Keratinocyte (primary cell): ENCODE results near the gene HSPA8. TPM values are rescaled to one million over a fixed set of nuclear protein-coding genes. Genes with fewer than 3 reads are reported as not detected.
A peak's percentile ranks its signal among the peaks of the same experiment; 100 is the strongest.

Experiments used
- DNase-seq: peaks from one replicate; pipeline ENCODE4 v3.0.0-alpha.2; 2011; ENCODE audit warnings: low read depth, missing footprints, low spot score
- FAIRE-seq: peaks from 2 replicates; lab custom pipeline; 2011; peaks lifted over from hg19 to GRCh38; lab: Jason Lieb, UNC
- H2AFZ ChIP-seq: 2 replicates; pipeline ENCODE4 v1.6.0; 2012; ENCODE audit warnings: low read length, control low read depth, inconsistent platforms; ENCODE audit not compliant: control insufficient read depth
- H3K27ac ChIP-seq: 2 replicates; pipeline ENCODE4 v1.5.1; 2011; ENCODE audit warnings: low read length; ENCODE audit not compliant: control insufficient read depth, insufficient read depth
- H3K27me3 ChIP-seq: 3 replicates; pipeline ENCODE4 v1.6.0; 2011; ENCODE audit warnings: low read length; ENCODE audit not compliant: control insufficient read depth, insufficient read depth; ENCODE audit errors: extremely low read depth
- H3K36me3 ChIP-seq, 2 experiments: 2 replicates in 1 of 2; 3 replicates in 1 of 2; pipeline ENCODE4 v1.5.1; 2011; ENCODE audit warnings: low read length in 2 of 2, mild to moderate bottlenecking in 1 of 2; ENCODE audit not compliant: control insufficient read depth in 2 of 2, insufficient read depth in 2 of 2; ENCODE audit errors: extremely low read depth in 1 of 2
- H3K4me1 ChIP-seq: 3 replicates; pipeline ENCODE4 v1.5.1; 2011; ENCODE audit warnings: low read length; ENCODE audit not compliant: control insufficient read depth, insufficient read depth; ENCODE audit errors: extremely low read depth
- H3K4me2 ChIP-seq: 3 replicates; pipeline ENCODE4 v1.6.0; 2011; ENCODE audit warnings: low read depth, low read length; ENCODE audit not compliant: control insufficient read depth, insufficient read depth; ENCODE audit errors: extremely low read depth
- H3K4me3 ChIP-seq, 3 experiments: fragments of 200-600 bp in 1 of 3; sonication (generic) in 1 of 3; 2 replicates in 2 of 3; 3 replicates in 1 of 3; pipeline ENCODE4 v1.5.1; 2011 to 2016; ENCODE audit warnings: low read length in 3 of 3, mild to moderate bottlenecking in 3 of 3, control low read depth in 2 of 3, inconsistent platforms in 1 of 3, low read depth in 1 of 3, mixed read lengths in 1 of 3, mixed run types in 1 of 3, moderate library complexity in 1 of 3; ENCODE audit not compliant: control insufficient read depth in 2 of 3, insufficient read depth in 2 of 3; ENCODE audit errors: extremely low read depth in 1 of 3
- H3K79me2 ChIP-seq: 2 replicates; pipeline ENCODE4 v1.6.0; 2012; ENCODE audit warnings: low read length; ENCODE audit not compliant: control insufficient read depth, insufficient read depth
- H3K9ac ChIP-seq: 3 replicates; pipeline ENCODE4 v1.6.0; 2011; ENCODE audit warnings: low read length; ENCODE audit not compliant: control insufficient read depth, insufficient read depth; ENCODE audit errors: extremely low read depth
- H3K9me1 ChIP-seq: 3 replicates; pipeline ENCODE4 v1.6.0; 2011; ENCODE audit warnings: low read length; ENCODE audit not compliant: control insufficient read depth, insufficient read depth; ENCODE audit errors: extremely low read depth
- H3K9me3 ChIP-seq: 2 replicates; pipeline ENCODE4 v1.5.1; 2012; ENCODE audit warnings: low read depth, low read length; ENCODE audit not compliant: control insufficient read depth
- H4K20me1 ChIP-seq: 3 replicates; pipeline ENCODE4 v1.6.0; 2011; ENCODE audit warnings: low read length; ENCODE audit not compliant: control insufficient read depth, insufficient read depth; ENCODE audit errors: extremely low read depth
- EZH2 ChIP-seq: IDR thresholded peaks from one replicate; pipeline ENCODE4 v1.6.1; 2012; ENCODE audit warnings: inconsistent platforms, mild to moderate bottlenecking, low read length, moderate library complexity
- dilution Hi-C: fragments of 300-500 bp; cut with MboI; formaldehyde crosslinking; loops from one replicate; pipeline ENCODE4 v1.7.0; 2020; ENCODE audit warnings: low sequenced_read_pairs; ENCODE audit not compliant: extremely low pct_ligation_motif_present
- polyA plus RNA-seq, 5 experiments: library from polyadenylated mRNA; depleted of rRNA in 3 of 5; stranded (reverse) in 3 of 5; stranded (forward) in 1 of 5; unstranded in 1 of 5; fragments of >200 nt; gene quantifications; 1 replicate in 1 of 5; 2 replicates in 3 of 5; 3 replicates in 1 of 5; pipeline versions ENCODE4 v1.2.1 to v1.2.3, GENCODE V29; 2011 to 2012; ENCODE audit warnings: missing spikeins in 2 of 5, low read depth in 1 of 5, low replicate concordance in 1 of 5
- TF ChIP-seq, protein P1 (sequence below), 3 experiments: IDR thresholded peaks in 1 of 3; conservative IDR thresholded peaks in 1 of 3; optimal IDR thresholded peaks in 1 of 3; 2 replicates in 2 of 3; 3 replicates in 1 of 3; pipeline versions ENCODE3 to v1.5.1; 2011; ENCODE audit warnings: low read length in 3 of 3, mild to moderate bottlenecking in 3 of 3, moderate library complexity in 2 of 3, control low read depth in 1 of 3, inconsistent platforms in 1 of 3; ENCODE audit not compliant: insufficient read depth in 2 of 3; ENCODE audit errors: extremely low read depth in 1 of 3

HSPA8 gene
- polyA plus RNA-seq, 1 donor (not counting 4 experiments of a cell fraction or from before 2014, with no cell fraction given) = 3,207 TPM

DNA sequence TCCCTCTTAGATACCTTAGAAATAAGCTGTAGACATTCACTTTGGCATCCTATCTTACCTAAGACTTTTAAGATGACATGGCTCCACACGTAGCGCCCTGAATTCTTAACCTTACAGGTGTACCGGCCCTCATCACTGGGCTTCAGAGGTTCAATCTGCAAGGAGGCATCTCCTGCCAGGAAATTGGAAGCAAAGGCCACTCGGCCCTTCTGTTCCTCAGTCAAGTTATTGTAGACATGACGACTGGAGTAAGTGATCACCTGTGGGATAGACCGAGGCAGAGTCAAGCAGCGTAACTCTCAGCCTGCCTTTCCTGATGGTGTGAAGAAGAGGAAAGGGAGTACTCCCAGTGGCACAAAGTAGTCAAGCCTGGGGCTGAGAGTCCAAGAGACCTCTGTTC, 22.5 kb upstream of the HSPA8 start:
- no peak overlapping the region for H3K9ac ChIP-seq
- H3K27me3 ChIP-seq = no peaks in the 10 kb centered on the region
- H2AFZ ChIP-seq = no peak overlapping the region
- no peak overlapping the region for H3K27ac ChIP-seq
- FAIRE-seq = no peak
- H3K4me1 ChIP-seq = peaks cover 9% of the 10 kb centered on the region
- H3K9me3 ChIP-seq = no peaks in the 10 kb centered on the region
- no peak overlapping the region for H3K4me2 ChIP-seq
- H3K9me1 ChIP-seq = peaks cover 2% of the 10 kb centered on the region
- dilution Hi-C loops = no loop called here
- DNase-seq = no peak
- no peaks in the 10 kb centered on the region for H4K20me1 ChIP-seq
- TF ChIP-seq, protein P1, sequence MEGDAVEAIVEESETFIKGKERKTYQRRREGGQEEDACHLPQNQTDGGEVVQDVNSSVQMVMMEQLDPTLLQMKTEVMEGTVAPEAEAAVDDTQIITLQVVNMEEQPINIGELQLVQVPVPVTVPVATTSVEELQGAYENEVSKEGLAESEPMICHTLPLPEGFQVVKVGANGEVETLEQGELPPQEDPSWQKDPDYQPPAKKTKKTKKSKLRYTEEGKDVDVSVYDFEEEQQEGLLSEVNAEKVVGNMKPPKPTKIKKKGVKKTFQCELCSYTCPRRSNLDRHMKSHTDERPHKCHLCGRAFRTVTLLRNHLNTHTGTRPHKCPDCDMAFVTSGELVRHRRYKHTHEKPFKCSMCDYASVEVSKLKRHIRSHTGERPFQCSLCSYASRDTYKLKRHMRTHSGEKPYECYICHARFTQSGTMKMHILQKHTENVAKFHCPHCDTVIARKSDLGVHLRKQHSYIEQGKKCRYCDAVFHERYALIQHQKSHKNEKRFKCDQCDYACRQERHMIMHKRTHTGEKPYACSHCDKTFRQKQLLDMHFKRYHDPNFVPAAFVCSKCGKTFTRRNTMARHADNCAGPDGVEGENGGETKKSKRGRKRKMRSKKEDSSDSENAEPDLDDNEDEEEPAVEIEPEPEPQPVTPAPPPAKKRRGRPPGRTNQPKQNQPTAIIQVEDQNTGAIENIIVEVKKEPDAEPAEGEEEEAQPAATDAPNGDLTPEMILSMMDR (optimal IDR thresholded peaks at IDR 0.05 in 1 of 3, IDR thresholded peaks at IDR 0.05 in 1 of 3, conservative IDR thresholded peaks at IDR 0.05 in 1 of 3; ENCODE audit: extremely low read depth in 1 of 3, insufficient read depth in 2 of 3, low read length in 3 of 3) = no peak
- TF ChIP-seq EZH2 = no peak
- H3K79me2 ChIP-seq = no peaks in the 10 kb centered on the region
- no peak overlapping the region for H3K4me3 ChIP-seq
- H3K36me3 ChIP-seq = no peaks in the 10 kb centered on the region

- DNase-seq = no peak
- Histone ChIP-seq H3K27me3 (no peaks in the 10 kb centered on the region), H2AFZ (no peak overlapping the region), H3K79me2 (no peaks in the 10 kb centered on the region), H3K4me3 (no peak overlapping the region), H3K4me2 (no peak overlapping the region), H3K27ac (peak overlapping the region; percentile 61), H3K9me1 (peaks cover 2% of the 10 kb centered on the region), H4K20me1 (no peaks in the 10 kb centered on the region), H3K4me1 (peaks cover 9% of the 10 kb centered on the region), H3K36me3 (no peaks in the 10 kb centered on the region), H3K9me3 (no peaks in the 10 kb centered on the region), H3K9ac (no peak overlapping the region)
- no peak for TF ChIP-seq EZH2
- TF ChIP-seq, protein P1 (optimal IDR thresholded peaks at IDR 0.05 in 1 of 3, IDR thresholded peaks at IDR 0.05 in 1 of 3, conservative IDR thresholded peaks at IDR 0.05 in 1 of 3; ENCODE audit: extremely low read depth in 1 of 3, insufficient read depth in 2 of 3, low read length in 3 of 3) = no peak
- dilution Hi-C loops = no loop called here
- peak; percentile 97 for FAIRE-seq
Observed at GRCh38 chr11:123083623-123084029, 21.7 kb upstream of the HSPA8 start.
